GM12878 (cell line): ENCODE data around the gene CNTNAP2. TPM values are rescaled to one million over a fixed set of nuclear protein-coding genes. Genes with fewer than 3 reads are reported as not detected.

ENCODE experiments used
- ATAC-seq: fragments of 200-7000 bp; cut with Tn5 transposase; 3 replicates; pipeline ENCODE4 v1.9.1; 2020; ENCODE audit warnings: mild to moderate bottlenecking, moderate library complexity
- BruUV-seq: library from RNA; stranded (reverse); fragments of 400-500 nt; replicated peaks from 2 replicates; lab custom pipeline; 2021; lab: Mats Ljungman, UMichigan
- CTCF ChIA-PET: fragments of 300-600 bp; sonication (Branson Sonifier 250); formaldehyde crosslinking; extraction: SDS; loops from one replicate; lab custom pipeline; 2021; ENCODE audit warnings: inconsistent platforms; lab: Yijun Ruan, JAX
- POLR2A ChIA-PET: fragments of 350-600 bp; formaldehyde crosslinking; extraction: SDS; loops from one replicate; lab custom pipeline; 2021; ENCODE audit warnings: inconsistent platforms; lab: Charles Lee
- RAD21 ChIA-PET: fragments of 300-600 bp; sonication (Branson Sonifier 250); formaldehyde crosslinking; loops from one replicate; lab custom pipeline; 2023; ENCODE audit warnings: antibody characterized with exemption; ENCODE audit not compliant: unreplicated experiment; lab: Charles Lee
- SMC1A ChIA-PET: fragments of 300-600 bp; sonication (Branson Sonifier 250); formaldehyde crosslinking; loops from one replicate; lab custom pipeline; 2023; ENCODE audit not compliant: unreplicated experiment, uncharacterized antibody; lab: Charles Lee
- DNase-seq: peaks from one replicate; pipeline ENCODE4 v3.0.0-alpha.2; 2011; ENCODE audit warnings: low read depth, low spot score
- FAIRE-seq: peaks from 3 replicates; lab custom pipeline; 2011; peaks lifted over from hg19 to GRCh38; lab: Jason Lieb, UNC
- H2AFZ ChIP-seq: 2 replicates; pipeline ENCODE4 v1.6.0; 2011; ENCODE audit warnings: low read depth, low read length, control low read depth; ENCODE audit not compliant: control insufficient read depth
- H3K27ac ChIP-seq: 2 replicates; pipeline ENCODE4 v1.5.1; 2011; ENCODE audit warnings: control low read depth; ENCODE audit not compliant: control insufficient read depth, insufficient read depth
- H3K27me3 ChIP-seq, 2 experiments: replicated peaks in 1 of 2; 2 replicates each; pipeline versions ENCODE4 v1.6.0 to v1.6.1; 2011; ENCODE audit warnings: low read length in 1 of 2; ENCODE audit not compliant: control insufficient read depth in 2 of 2, insufficient read depth in 2 of 2
- H3K36me3 ChIP-seq, 2 experiments: 2 replicates each; pipeline ENCODE4 v1.5.1; 2011; ENCODE audit warnings: low read length in 1 of 2; ENCODE audit not compliant: control insufficient read depth in 2 of 2, insufficient read depth in 2 of 2
- H3K4me1 ChIP-seq: 2 replicates; pipeline ENCODE4 v1.6.1; 2011; ENCODE audit warnings: mild to moderate bottlenecking, low read length, moderate library complexity, mixed read lengths; ENCODE audit not compliant: control insufficient read depth, insufficient read depth
- H3K4me2 ChIP-seq: 2 replicates; pipeline ENCODE4 v1.6.0; 2011; ENCODE audit warnings: control low read depth; ENCODE audit not compliant: control insufficient read depth, insufficient read depth
- H3K4me3 ChIP-seq: fragments of 200-600 bp; sonication (generic); 2 replicates; pipeline ENCODE4 v1.5.1; 2016
- H3K79me2 ChIP-seq: 2 replicates; pipeline ENCODE4 v1.6.0; 2011; ENCODE audit warnings: low read length; ENCODE audit not compliant: control insufficient read depth, insufficient read depth
- H3K9ac ChIP-seq: 2 replicates; pipeline ENCODE4 v1.8.0; 2011; ENCODE audit warnings: low read length, control low read depth, mixed read lengths; ENCODE audit not compliant: control insufficient read depth, insufficient read depth
- H3K9me3 ChIP-seq: replicated peaks from 3 replicates; pipeline ENCODE4 v1.5.1; 2011; ENCODE audit warnings: mild to moderate bottlenecking, low read length; ENCODE audit not compliant: control insufficient read depth, insufficient read depth
- H4K20me1 ChIP-seq: 2 replicates; pipeline ENCODE4 v1.6.0; 2011; ENCODE audit not compliant: control insufficient read depth, insufficient read depth
- CREB1 ChIP-seq: IDR thresholded peaks from 2 replicates; pipeline ENCODE4 v1.6.1; 2012; ENCODE audit warnings: low read depth, mild to moderate bottlenecking, inconsistent platforms
- CUX1 ChIP-seq: IDR thresholded peaks from 2 replicates; pipeline ENCODE4 v1.6.1; 2012; ENCODE audit warnings: improper control_type of control experiment, low read depth, low read length; ENCODE audit not compliant: insufficient replicate concordance
- IRF4 ChIP-seq: IDR thresholded peaks from 2 replicates; pipeline ENCODE4 v1.6.1; 2011; ENCODE audit warnings: low read depth, low read length
- IRF5 ChIP-seq: fragments of 450-650 bp; IDR thresholded peaks from 2 replicates; pipeline ENCODE4 v1.6.1; 2017; ENCODE audit warnings: borderline replicate concordance
- SRF ChIP-seq, 2 experiments: IDR thresholded peaks; 2 replicates each; pipeline ENCODE4 v1.6.1; 2011; ENCODE audit warnings: low read depth in 2 of 2, low read length in 2 of 2, mild to moderate bottlenecking in 1 of 2, moderate library complexity in 1 of 2
- STAT3 ChIP-seq: IDR thresholded peaks from 2 replicates; pipeline ENCODE4 v1.6.1; 2011; ENCODE audit warnings: low read depth, low read length, improper control_type of control experiment
- WGBS: methylation state at CpG from one replicate; pipeline ENCODE4 v1.1.6; 2016; ENCODE audit warnings: low lambda C conversion rate; ENCODE audit not compliant: insufficient replicate concordance, insufficient coverage; ENCODE audit errors: missing lambda C conversion rate; 5-methylcytosine and 5-hydroxymethylcytosine counted together
- in situ Hi-C: fragments of 300-500 bp; cut with MboI; formaldehyde crosslinking; loops from 9 replicates; pipeline ENCODE4 v1.14.3; 2018; ENCODE audit warnings: mixed read lengths
- intact Hi-C: fragments of 100-400 bp; cut with micrococcal nuclease; formaldehyde crosslinking; loops from one replicate; pipeline ENCODE4 v1.14.2; 2022; ENCODE audit not compliant: unreplicated experiment
- polyA plus RNA-seq, 11 experiments: library from polyadenylated mRNA; depleted of rRNA in 4 of 11; unstranded in 6 of 11; stranded (reverse) in 5 of 11; fragments of >200 nt; fragmentation: Nextera tagmentation in 4 of 11; fragmentation: Illumina TruSeq in 1 of 11; extraction: Ambion mirVana in 4 of 11; extraction: Trizol in 1 of 11; gene quantifications; 1 replicate in 1 of 11; 2 replicates in 10 of 11; pipeline versions ENCODE4 v1.2.1 to v1.2.3, GENCODE V29; 2011 to 2016; ENCODE audit warnings: inconsistent platforms in 2 of 11, missing spikeins in 2 of 11, low read depth in 1 of 11
- total RNA-seq, 4 experiments: library from RNA; depleted of rRNA in 3 of 4; stranded (reverse); fragments of >200 nt in 3 of 4; fragmentation: Illumina TruSeq in 1 of 4; extraction: Trizol in 1 of 4; gene quantifications; 2 replicates each; pipeline versions ENCODE4 v1.2.1 to v1.2.3, GENCODE V29; 2013 to 2021

CNTNAP2 gene
- total and polyA plus RNA-seq, 10 of the 15 experiments (the other 5 are each of a cell fraction or from before 2014, with no cell fraction given): 0.03 to 0.08 (median 0.03) TPM; not detected in 7

- intact Hi-C loops (no loop called here), in situ Hi-C loops (no loop called here)
- BruUV-seq: no TSS peak
- TF ChIP-seq IRF4: no peak
- TF ChIP-seq STAT3: no peak
- TF ChIP-seq SRF (IDR thresholded peaks at IDR 0.05; ENCODE audit: low read depth in 2 of 2, low read length in 2 of 2): no peak
- TF ChIP-seq CREB1: no peak
- TF ChIP-seq IRF5: no peak
- ChIA-PET SMC1A (no interaction called here), RAD21 (no interaction called here), POLR2A (no interaction called here), CTCF (interaction anchor here (0.6 kb wide), 1 partner anchor 34 kb away, joined by 3 read pairs; no protein-coding TSS in a partner anchor)
- no peak for FAIRE-seq
- H3K79me2 ChIP-seq: no peaks in the 10 kb centered on the region
- H3K4me1 ChIP-seq: no peaks in the 10 kb centered on the region
- H3K9ac ChIP-seq: no peak overlapping the region
- no peaks in the 10 kb centered on the region for H3K9me3 ChIP-seq
- H3K27me3 ChIP-seq: no peaks in the 10 kb centered on the region; a peak in 1 of 4 replicates
- no peak overlapping the region for H2AFZ ChIP-seq
- ATAC-seq: no peak
- H3K36me3 ChIP-seq: no peaks in the 10 kb centered on the region
- no peaks in the 10 kb centered on the region for H4K20me1 ChIP-seq
- H3K4me3 ChIP-seq: no peak overlapping the region
- 42% methylated on average over 5 of the region's 5 CpGs for WGBS
- DNase-seq: no peak
- no peak overlapping the region for H3K27ac ChIP-seq
- no peak overlapping the region for H3K4me2 ChIP-seq
These were observed 1998.7 kb downstream of the CNTNAP2 start for GRCh38 chr7:148115308-148115707.

- H3K4me3 ChIP-seq: no peak overlapping the region
- no peaks in the 10 kb centered on the region for H3K79me2 ChIP-seq
- POLR2A ChIA-PET: no interaction called here
- no peak for TF ChIP-seq CUX1
- RAD21 ChIA-PET: no interaction called here
- no TSS peak for BruUV-seq
- no peak overlapping the region for H3K9ac ChIP-seq
- WGBS: 28% methylated on average over 5 of the region's 5 CpGs
- no peaks in the 10 kb centered on the region for H3K4me1 ChIP-seq
- H3K4me2 ChIP-seq: no peak overlapping the region
- SMC1A ChIA-PET: no interaction called here
- H3K27me3 ChIP-seq: no peaks in the 10 kb centered on the region; a peak in 1 of 4 replicates
- H4K20me1 ChIP-seq: no peaks in the 10 kb centered on the region
- no peak overlapping the region for H2AFZ ChIP-seq
- intact Hi-C loops (no loop called here), in situ Hi-C loops (no loop called here)
- no peak for DNase-seq
- H3K27ac ChIP-seq: no peak overlapping the region
- FAIRE-seq: no peak
- H3K9me3 ChIP-seq: no peaks in the 10 kb centered on the region
- CTCF ChIA-PET: interaction anchor here (0.6 kb wide), 1 partner anchor 429 kb away, joined by 3 read pairs; no protein-coding TSS in a partner anchor
- no peaks in the 10 kb centered on the region for H3K36me3 ChIP-seq
- ATAC-seq: no peak
These were observed 1999.6 kb downstream of the CNTNAP2 start for GRCh38 chr7:148116195-148116594.
